Prostate gland (tissue), 2 donors: ENCODE results near the gene EWSR1. TPM values are rescaled to one million over a fixed set of nuclear protein-coding genes. Genes with fewer than 3 reads are reported as not detected.

ENCODE experiments used
- DNase-seq: peaks from one replicate; pipeline ENCODE4 v3.0.0-alpha.2; 2019; ENCODE audit warnings: low spot score
- H3K27ac ChIP-seq, 2 donors: fragments of 200-600 bp; sonication (generic); 2 replicates each; pipeline ENCODE4 v1.5.1; 2017 to 2019
- H3K27me3 ChIP-seq: fragments of 200-600 bp; sonication (generic); replicated peaks from 2 replicates; pipeline ENCODE4 v1.5.1; 2019; ENCODE audit not compliant: insufficient read depth
- H3K36me3 ChIP-seq, 2 donors: fragments of 200-600 bp; sonication (generic); 1 replicate in 1 of 2; 2 replicates in 1 of 2; pipeline versions ENCODE4 v1.5.1 to v1.8.1; 2017 to 2019
- H3K4me1 ChIP-seq: fragments of 200-600 bp; sonication (generic); replicated peaks from 2 replicates; pipeline ENCODE4 v1.5.1; 2019
- H3K4me3 ChIP-seq, 2 donors: fragments of 200-600 bp; sonication (generic); 2 replicates each; pipeline ENCODE4 v1.5.1; 2017 to 2019
- H3K9me3 ChIP-seq: fragments of 200-600 bp; sonication (generic); 2 replicates; pipeline ENCODE4 v1.5.1; 2017
- POLR2A ChIP-seq: fragments of 450-650 bp; IDR thresholded peaks from one replicate; pipeline ENCODE4 v1.6.1; 2016; ENCODE audit warnings: antibody characterized with exemption, mild to moderate bottlenecking
- POLR2AphosphoS5 ChIP-seq: sonication (generic); formaldehyde crosslinking; IDR thresholded peaks from one replicate; pipeline ENCODE4 v1.6.1; 2017; ENCODE audit warnings: antibody characterized with exemption
- WGBS: methylation state at CpG from one replicate; pipeline ENCODE4 v1.1.5; 2018; 5-methylcytosine and 5-hydroxymethylcytosine counted together
- intact Hi-C: fragments of 100-400 bp; cut with DNase I; formaldehyde crosslinking; loops from one replicate; pipeline ENCODE4 v1.14.2; 2022
- total RNA-seq, 2 donors: library from RNA; depleted of rRNA; stranded (reverse); fragments of >200 nt; gene quantifications; one replicate each; pipeline ENCODE4 v1.1.0, GENCODE V29; 2016
- TF ChIP-seq, protein P1 (sequence below), 4 experiments: fragments of 200-600 bp in 2 of 4; fragments of 450-650 bp in 2 of 4; sonication (generic) in 2 of 4; IDR thresholded peaks; 1 replicate in 3 of 4; 2 replicates in 1 of 4; pipeline ENCODE4 v1.5.1; 2016 to 2019; ENCODE audit warnings: antibody characterized with exemption in 4 of 4, mild to moderate bottlenecking in 2 of 4, moderate library complexity in 2 of 4

EWSR1 gene
- total RNA-seq, 2 donors from 2014 or later, result 181 to 213 TPM

- Histone ChIP-seq H3K27ac (peak overlapping the region; percentile 97 to 98), H3K36me3 (peaks cover 0 to 5% of the 10 kb centered on the region in 2 donors), H3K4me1 (peaks cover 6% of the 10 kb centered on the region), H3K27me3 (no peaks in the 10 kb centered on the region), H3K9me3 (no peaks in the 10 kb centered on the region), H3K4me3 (peak overlapping the region; percentile 84 to 92)
- intact Hi-C loops, result no loop called here
- TF ChIP-seq POLR2A, result peak; percentile 9
- TF ChIP-seq, protein P1, sequence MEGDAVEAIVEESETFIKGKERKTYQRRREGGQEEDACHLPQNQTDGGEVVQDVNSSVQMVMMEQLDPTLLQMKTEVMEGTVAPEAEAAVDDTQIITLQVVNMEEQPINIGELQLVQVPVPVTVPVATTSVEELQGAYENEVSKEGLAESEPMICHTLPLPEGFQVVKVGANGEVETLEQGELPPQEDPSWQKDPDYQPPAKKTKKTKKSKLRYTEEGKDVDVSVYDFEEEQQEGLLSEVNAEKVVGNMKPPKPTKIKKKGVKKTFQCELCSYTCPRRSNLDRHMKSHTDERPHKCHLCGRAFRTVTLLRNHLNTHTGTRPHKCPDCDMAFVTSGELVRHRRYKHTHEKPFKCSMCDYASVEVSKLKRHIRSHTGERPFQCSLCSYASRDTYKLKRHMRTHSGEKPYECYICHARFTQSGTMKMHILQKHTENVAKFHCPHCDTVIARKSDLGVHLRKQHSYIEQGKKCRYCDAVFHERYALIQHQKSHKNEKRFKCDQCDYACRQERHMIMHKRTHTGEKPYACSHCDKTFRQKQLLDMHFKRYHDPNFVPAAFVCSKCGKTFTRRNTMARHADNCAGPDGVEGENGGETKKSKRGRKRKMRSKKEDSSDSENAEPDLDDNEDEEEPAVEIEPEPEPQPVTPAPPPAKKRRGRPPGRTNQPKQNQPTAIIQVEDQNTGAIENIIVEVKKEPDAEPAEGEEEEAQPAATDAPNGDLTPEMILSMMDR (IDR thresholded peaks at IDR 0.05), result no peak
- no peak for DNase-seq
- WGBS, result under 1% methylated on average over 14 of the region's 32 CpGs
These were observed 608 bp upstream of the EWSR1 start for GRCh38 chr22:29267462-29267857.

DNA sequence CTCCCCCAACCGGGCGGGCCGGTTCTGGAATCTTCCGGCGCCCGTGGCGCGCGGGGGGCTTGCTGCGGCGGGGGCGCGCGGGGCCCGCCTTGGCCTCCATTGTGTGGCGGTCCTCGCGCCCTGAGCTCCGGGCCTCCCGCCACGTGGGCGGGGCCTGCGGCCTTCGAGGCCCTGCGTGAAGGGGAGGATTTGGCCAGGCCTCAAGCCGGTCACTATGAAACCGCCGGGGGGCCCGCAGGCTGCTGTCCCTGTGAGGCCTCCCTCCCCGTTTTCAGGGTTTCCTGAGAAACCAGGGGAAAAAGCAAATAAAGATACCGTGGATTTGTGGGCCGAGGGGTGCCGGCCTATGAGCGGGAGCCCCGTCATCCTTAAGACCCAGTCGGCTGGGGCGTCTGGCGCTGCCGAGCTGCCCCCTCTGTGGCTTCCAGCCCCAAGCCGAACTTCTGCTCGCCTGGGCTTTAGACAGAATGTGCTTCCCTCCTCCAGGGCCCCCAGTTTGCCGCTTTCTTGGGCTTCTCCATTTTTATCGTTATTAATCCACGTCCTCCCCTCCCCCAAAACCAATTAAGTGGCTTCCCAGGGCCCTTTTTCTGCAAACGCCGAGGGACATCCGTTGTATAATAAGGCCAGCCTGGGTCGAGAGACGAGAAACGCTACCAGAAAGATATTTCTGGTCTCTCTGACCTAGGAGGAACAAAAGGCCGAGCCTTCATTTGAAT lies 602 bp downstream of the EWSR1 start:
- H3K4me3 ChIP-seq, result peak overlapping the region; percentile 84 to 92
- peaks cover 6% of the 10 kb centered on the region for H3K4me1 ChIP-seq
- under 1% methylated on average over 49 of the region's 51 CpGs for WGBS
- intact Hi-C loops, result no loop called here
- peaks cover 0 to 5% of the 10 kb centered on the region in 2 donors for H3K36me3 ChIP-seq
- no peak for TF ChIP-seq POLR2AphosphoS5
- TF ChIP-seq, protein P1 (IDR thresholded peaks at IDR 0.05), result no peak
- TF ChIP-seq POLR2A, result no peak
- H3K9me3 ChIP-seq, result no peaks in the 10 kb centered on the region
- DNase-seq, result peak; percentile 24
- H3K27ac ChIP-seq, result peak overlapping the region; percentile 97 to 98
- H3K27me3 ChIP-seq, result no peaks in the 10 kb centered on the region

GRCh38 chr22:29269230-29269604 lies 1.1 kb downstream of the EWSR1 start:
- TF ChIP-seq, protein P1 (IDR thresholded peaks at IDR 0.05), result no peak
- TF ChIP-seq POLR2A (no peak), POLR2AphosphoS5 (no peak)
- intact Hi-C loops, result no loop called here
- WGBS, result 0% methylated on average over 14 of the region's 14 CpGs
- DNase-seq, result no peak
- Histone ChIP-seq H3K27me3 (no peaks in the 10 kb centered on the region), H3K4me1 (peaks cover 6% of the 10 kb centered on the region), H3K9me3 (no peaks in the 10 kb centered on the region), H3K4me3 (peak overlapping the region; percentile 84 to 92), H3K36me3 (peaks cover 0 to 5% of the 10 kb centered on the region in 2 donors), H3K27ac (peak overlapping the region; percentile 97 to 98)

DNA sequence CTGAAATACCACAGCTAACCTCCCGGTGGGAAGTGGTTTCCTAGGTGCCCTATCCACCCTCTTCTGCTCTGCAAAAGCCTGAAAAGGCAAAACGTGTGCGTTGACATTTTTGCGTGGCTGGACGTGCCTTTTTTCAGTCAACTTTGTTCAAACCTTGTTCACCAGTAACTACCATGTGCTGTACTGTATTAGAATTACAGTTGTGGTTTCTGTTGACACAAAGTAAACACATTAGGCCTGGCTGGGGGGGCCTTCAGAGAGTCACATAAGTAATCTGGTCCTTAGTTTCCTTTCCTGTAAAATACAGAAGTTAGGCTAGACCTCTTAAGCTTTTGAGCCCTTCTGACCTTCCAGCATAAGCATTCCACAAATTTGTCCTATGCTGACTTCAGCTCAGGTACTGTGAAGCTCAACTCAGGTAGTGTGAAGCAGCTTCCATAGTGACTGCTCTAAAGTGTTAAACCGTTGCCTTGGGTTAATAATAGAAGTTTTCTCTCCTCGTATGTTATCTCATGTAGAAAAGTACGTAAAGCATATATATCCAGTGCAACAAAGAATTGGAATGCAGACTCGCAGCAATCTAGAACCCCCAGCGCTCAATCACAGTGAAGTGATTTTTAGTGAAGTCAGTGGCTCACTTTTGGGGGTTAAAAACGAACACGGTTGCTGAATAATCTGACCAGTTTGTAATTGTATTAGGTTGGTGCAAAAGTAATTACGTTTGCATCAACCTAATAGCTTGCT lies 1.8 kb downstream of the EWSR1 start:
- TF ChIP-seq POLR2A, result no peak
- TF ChIP-seq POLR2AphosphoS5, result peak; percentile 7
- TF ChIP-seq, protein P1 (IDR thresholded peaks at IDR 0.05), result no peak
- intact Hi-C loops, result no loop called here
- 7% methylated on average over 13 of the region's 13 CpGs for WGBS
- peaks cover 0 to 5% of the 10 kb centered on the region in 2 donors for H3K36me3 ChIP-seq
- no peaks in the 10 kb centered on the region for H3K9me3 ChIP-seq
- DNase-seq, result no peak
- H3K27me3 ChIP-seq, result no peaks in the 10 kb centered on the region
- peaks cover 6% of the 10 kb centered on the region for H3K4me1 ChIP-seq
- H3K4me3 ChIP-seq, result peak overlapping the region; percentile 84 to 92
- H3K27ac ChIP-seq, result peak overlapping the region; percentile 97 to 98
